Ovary (tissue), 3 donors: ENCODE data around the gene EPB41L4B.

Experiments
- EP300 ChIP-seq: sonication (generic); formaldehyde crosslinking; IDR thresholded peaks from one replicate; pipeline ENCODE4 v1.6.1; 2017; ENCODE audit warnings: antibody characterized with exemption
- TF ChIP-seq, protein P1 (sequence below), 3 donors: fragments of 450-650 bp in 2 of 3; fragments of 200-600 bp in 1 of 3; IDR thresholded peaks; one replicate each; pipeline versions ENCODE4 v1.5.1 to v1.8.0; 2016 to 2022; ENCODE audit warnings: antibody characterized with exemption in 3 of 3, mild to moderate bottlenecking in 1 of 3
- donor health status: DM: no; HTN: no; CAD: no.

DNA sequence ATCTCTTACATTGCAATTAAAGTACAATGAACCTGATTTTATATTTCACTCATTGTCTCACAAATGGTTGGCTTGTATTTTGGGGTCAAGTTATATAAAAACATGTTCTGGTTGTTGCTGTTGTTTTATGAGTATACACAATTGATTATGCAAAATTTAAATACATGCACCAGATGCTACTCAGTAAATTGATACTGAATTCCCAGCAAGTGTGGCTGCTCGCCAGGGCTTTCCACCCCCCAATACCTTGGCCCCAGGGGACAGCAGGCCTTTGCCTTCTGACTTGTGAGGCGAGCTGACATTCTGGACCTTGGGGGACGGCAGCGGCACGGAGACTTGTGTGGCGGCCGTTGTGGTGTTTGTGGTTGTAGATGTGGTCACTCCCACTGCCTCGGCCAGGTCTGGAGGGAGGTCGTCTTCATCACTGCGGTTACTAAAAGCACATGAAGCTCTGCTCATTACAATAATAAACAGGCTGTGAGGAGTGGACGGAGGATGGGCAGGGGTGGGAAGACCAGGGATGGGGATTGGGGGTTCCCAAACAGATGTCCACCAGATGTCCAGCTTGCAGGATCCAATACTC, 126.8 kb downstream of the EPB41L4B start:
- TF ChIP-seq, protein P1, sequence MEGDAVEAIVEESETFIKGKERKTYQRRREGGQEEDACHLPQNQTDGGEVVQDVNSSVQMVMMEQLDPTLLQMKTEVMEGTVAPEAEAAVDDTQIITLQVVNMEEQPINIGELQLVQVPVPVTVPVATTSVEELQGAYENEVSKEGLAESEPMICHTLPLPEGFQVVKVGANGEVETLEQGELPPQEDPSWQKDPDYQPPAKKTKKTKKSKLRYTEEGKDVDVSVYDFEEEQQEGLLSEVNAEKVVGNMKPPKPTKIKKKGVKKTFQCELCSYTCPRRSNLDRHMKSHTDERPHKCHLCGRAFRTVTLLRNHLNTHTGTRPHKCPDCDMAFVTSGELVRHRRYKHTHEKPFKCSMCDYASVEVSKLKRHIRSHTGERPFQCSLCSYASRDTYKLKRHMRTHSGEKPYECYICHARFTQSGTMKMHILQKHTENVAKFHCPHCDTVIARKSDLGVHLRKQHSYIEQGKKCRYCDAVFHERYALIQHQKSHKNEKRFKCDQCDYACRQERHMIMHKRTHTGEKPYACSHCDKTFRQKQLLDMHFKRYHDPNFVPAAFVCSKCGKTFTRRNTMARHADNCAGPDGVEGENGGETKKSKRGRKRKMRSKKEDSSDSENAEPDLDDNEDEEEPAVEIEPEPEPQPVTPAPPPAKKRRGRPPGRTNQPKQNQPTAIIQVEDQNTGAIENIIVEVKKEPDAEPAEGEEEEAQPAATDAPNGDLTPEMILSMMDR (IDR thresholded peaks at IDR 0.05): no peak
- TF ChIP-seq EP300: no peak
